Spinal cord (tissue), 10 donors: Measurements from ENCODE around the gene KRTAP10-4. TPM values are rescaled to one million over a fixed set of nuclear protein-coding genes. Genes with fewer than 3 reads are reported as not detected.
"Not testable (repeated sequence)": the region's sequence is repeated elsewhere in the genome, so short reads cannot be mapped to it uniquely, and the experiment has no call there.

Experiments used
- DNase-seq, 6 donors: peaks; one replicate each; pipeline versions ENCODE4 v3.0.0 to v3.0.0-alpha.2; 2013 to 2015; ENCODE audit warnings: low spot score in 6 of 6, low read depth in 4 of 6
- H3K27ac ChIP-seq: one replicate; pipeline ENCODE4 v1.5.1; 2013; ENCODE audit warnings: low read depth, low read length, control low read depth
- H3K27me3 ChIP-seq: one replicate; pipeline ENCODE4 v1.6.1; 2013; ENCODE audit warnings: low read length; ENCODE audit not compliant: control insufficient read depth, insufficient read depth
- H3K36me3 ChIP-seq: one replicate; pipeline ENCODE4 v1.6.1; 2013; ENCODE audit warnings: low read length; ENCODE audit not compliant: control insufficient read depth, insufficient read depth
- H3K4me1 ChIP-seq: one replicate; pipeline ENCODE4 v1.6.1; 2013; ENCODE audit warnings: low read length; ENCODE audit not compliant: control insufficient read depth, insufficient read depth
- H3K4me3 ChIP-seq: one replicate; pipeline ENCODE4 v1.5.1; 2013; ENCODE audit warnings: low read depth, low read length, control low read depth
- H3K9me3 ChIP-seq: one replicate; pipeline ENCODE4 v1.6.1; 2013; ENCODE audit warnings: low read length; ENCODE audit not compliant: control insufficient read depth, insufficient read depth
- WGBS: methylation state at CpG from one replicate; pipeline ENCODE4 v1.1.5; 2013; ENCODE audit warnings: missing lambda C conversion rate; ENCODE audit not compliant: insufficient coverage; 5-methylcytosine and 5-hydroxymethylcytosine counted together
- polyA plus RNA-seq, 2 donors: library from polyadenylated mRNA; unstranded; fragments of 120-200 nt; gene quantifications; one replicate each; pipeline ENCODE4 v1.2.1, GENCODE V29; 2013; ENCODE audit not compliant: insufficient read length in 2 of 2
- total RNA-seq, 2 donors: library from RNA; depleted of rRNA in 1 of 2; stranded (reverse); fragments of 120-200 nt in 1 of 2; fragments of >200 nt in 1 of 2; gene quantifications; one replicate each; pipeline versions ENCODE4 v1.2.3 to v1.2.4, GENCODE V29; 2013 to 2014
- donor health status: healthy.

KRTAP10-4 gene
- total and polyA plus RNA-seq, 4 donors = not detected

GRCh38 chr21:44603911-44604310 lies 30.4 kb downstream of the KRTAP10-4 start:
- no peaks in the 10 kb centered on the region for H3K4me1 ChIP-seq
- no peak for DNase-seq
- no peaks in the 10 kb centered on the region for H3K36me3 ChIP-seq
- no peak overlapping the region for H3K4me3 ChIP-seq
- no peaks in the 10 kb centered on the region for H3K9me3 ChIP-seq
- no peak overlapping the region for H3K27ac ChIP-seq
- WGBS = 92% methylated on average over 5 of the region's 8 CpGs
- no peaks in the 10 kb centered on the region for H3K27me3 ChIP-seq

GRCh38 chr21:44606495-44606894 lies 33.0 kb downstream of the KRTAP10-4 start:
- no peak for DNase-seq
- no peak overlapping the region for H3K4me3 ChIP-seq
- H3K9me3 ChIP-seq = peaks cover 6% of the 10 kb centered on the region
- H3K36me3 ChIP-seq = no peaks in the 10 kb centered on the region
- no peaks in the 10 kb centered on the region for H3K4me1 ChIP-seq
- whole genome bisulfite sequencing = 74% methylated on average over 2 of the region's 4 CpGs
- H3K27me3 ChIP-seq = no peaks in the 10 kb centered on the region
- no peak overlapping the region for H3K27ac ChIP-seq

GRCh38 chr21:44609193-44609592 lies 35.7 kb downstream of the KRTAP10-4 start:
- no peak for DNase-seq
- Histone ChIP-seq H3K4me1 (no peaks in the 10 kb centered on the region), H3K4me3 (no peak overlapping the region), H3K27me3 (no peaks in the 10 kb centered on the region), H3K9me3 (peaks cover 6% of the 10 kb centered on the region), H3K36me3 (no peaks in the 10 kb centered on the region), H3K27ac (no peak overlapping the region)

GRCh38 chr21:44610157-44610843 lies 36.8 kb downstream of the KRTAP10-4 start:
- DNase-seq, H3K27me3 ChIP-seq, H3K4me3 ChIP-seq, H3K36me3 ChIP-seq, H3K9me3 ChIP-seq, H3K4me1 ChIP-seq, H3K27ac ChIP-seq: not testable (repeated sequence)
- 98% methylated on average over 6 of the region's 7 CpGs for WGBS

GRCh38 chr21:44611551-44611950 lies 38.0 kb downstream of the KRTAP10-4 start:
- Histone ChIP-seq H3K27me3 (no peaks in the 10 kb centered on the region), H3K9me3 (peaks cover 6% of the 10 kb centered on the region), H3K36me3 (no peaks in the 10 kb centered on the region), H3K4me1 (no peaks in the 10 kb centered on the region), H3K4me3 (no peak overlapping the region), H3K27ac (no peak overlapping the region)
- WGBS = 95% methylated on average over 3 of the region's 4 CpGs
- DNase-seq = no peak

GRCh38 chr21:44612029-44612486 lies 38.5 kb downstream of the KRTAP10-4 start, which contains the start of gene KRTAP10-8:
KRTAP10-8 (plus strand) TSS chr21:44612079; CDS start chr21:44612101, 22 bp downstream.
- 86% methylated on average over 8 of the region's 8 CpGs for WGBS

GRCh38 chr21:44612669-44613229 lies 39.2 kb downstream of the KRTAP10-4 start:
- Histone ChIP-seq H3K9me3 (peaks cover 6% of the 10 kb centered on the region), H3K4me1 (no peaks in the 10 kb centered on the region), H3K4me3 (no peak overlapping the region), H3K27me3 (no peaks in the 10 kb centered on the region), H3K36me3 (no peaks in the 10 kb centered on the region), H3K27ac (no peak overlapping the region)
- DNase-seq = no peak
- WGBS = 80% methylated on average over 13 of the region's 13 CpGs

More at GRCh38 chr21:44612029-44612486, 38.5 kb downstream of the KRTAP10-4 start, which contains the start of gene KRTAP10-8:
- Histone ChIP-seq H3K4me3 (no peak within 1 kb of the TSS), H3K36me3 (no peaks in the 10 kb centered on the region), H3K9me3 (peaks cover 6% of the 10 kb centered on the region), H3K27me3 (no peaks in the 10 kb centered on the region), H3K27ac (no peak within 1 kb of the TSS), H3K4me1 (no peaks in the 10 kb centered on the region)
- no peak for DNase-seq

- H3K27ac ChIP-seq = no peak overlapping the region
- H3K36me3 ChIP-seq = no peaks in the 10 kb centered on the region
- no peak for DNase-seq
- WGBS = 91% methylated on average over 26 of the region's 26 CpGs
- H3K27me3 ChIP-seq = no peaks in the 10 kb centered on the region
- peaks cover 6% of the 10 kb centered on the region for H3K9me3 ChIP-seq
- H3K4me1 ChIP-seq = no peaks in the 10 kb centered on the region
- no peak overlapping the region for H3K4me3 ChIP-seq
Observed at GRCh38 chr21:44613386-44614155, 40.0 kb downstream of the KRTAP10-4 start.

GRCh38 chr21:44614161-44614631 lies 40.7 kb downstream of the KRTAP10-4 start:
- Histone ChIP-seq H3K4me1 (no peaks in the 10 kb centered on the region), H3K27ac (no peak overlapping the region), H3K4me3 (no peak overlapping the region), H3K36me3 (no peaks in the 10 kb centered on the region), H3K27me3 (no peaks in the 10 kb centered on the region), H3K9me3 (peaks cover 6% of the 10 kb centered on the region)
- 81% methylated on average over 14 of the region's 20 CpGs for WGBS
- no peak for DNase-seq
